ENCODE data around the gene SKOR2. TPM values are rescaled to one million over a fixed set of nuclear protein-coding genes. Genes with fewer than 3 reads are reported as not detected.

SKOR2 gene
- not detected in 2 replicates for total RNA-seq

DNA sequence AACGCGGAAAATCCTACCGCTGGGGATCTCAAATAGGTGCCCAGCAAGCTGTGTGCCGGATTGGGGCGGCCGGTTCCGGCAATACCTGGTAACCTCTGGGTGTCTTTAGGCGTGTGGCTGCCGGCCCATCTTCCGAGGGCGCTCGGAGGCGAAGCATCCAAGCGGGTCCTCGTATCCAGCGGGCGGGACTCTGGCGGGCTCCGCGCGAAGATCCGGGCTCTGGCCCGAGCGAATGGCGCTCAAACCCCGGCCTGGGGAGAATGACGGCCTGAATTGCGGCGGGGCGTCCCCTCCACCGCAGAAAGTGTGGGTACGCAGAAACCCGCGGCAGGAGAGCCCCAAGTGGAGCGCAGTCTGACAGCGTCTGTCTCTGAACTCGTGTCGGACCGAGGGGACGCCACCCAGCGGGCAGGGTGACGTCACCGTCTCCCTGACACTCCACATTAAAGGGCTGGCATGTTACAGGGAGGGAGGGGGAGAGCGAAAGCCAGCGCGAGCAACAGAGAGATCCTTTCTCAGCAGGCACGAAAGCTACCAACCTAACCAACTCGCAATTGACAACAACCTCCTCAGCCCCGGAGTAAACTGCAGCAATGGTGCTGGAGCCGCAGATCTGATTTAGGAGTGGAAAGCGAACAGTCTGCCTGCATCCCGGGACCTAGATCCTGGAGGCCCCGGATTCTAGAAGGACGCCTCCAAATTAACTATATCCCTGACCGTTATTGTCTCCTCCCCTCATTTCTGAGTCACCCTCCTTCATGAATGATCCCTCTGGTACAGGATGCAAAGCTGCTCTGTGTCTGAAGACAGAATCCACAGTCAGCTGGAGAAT lies at the start of gene SKOR2:
SKOR2 (minus strand) TSS at position 372 of the 832 bp plus-strand sequence. CDS start 2,477 bp downstream, outside the sequence.

DNA sequence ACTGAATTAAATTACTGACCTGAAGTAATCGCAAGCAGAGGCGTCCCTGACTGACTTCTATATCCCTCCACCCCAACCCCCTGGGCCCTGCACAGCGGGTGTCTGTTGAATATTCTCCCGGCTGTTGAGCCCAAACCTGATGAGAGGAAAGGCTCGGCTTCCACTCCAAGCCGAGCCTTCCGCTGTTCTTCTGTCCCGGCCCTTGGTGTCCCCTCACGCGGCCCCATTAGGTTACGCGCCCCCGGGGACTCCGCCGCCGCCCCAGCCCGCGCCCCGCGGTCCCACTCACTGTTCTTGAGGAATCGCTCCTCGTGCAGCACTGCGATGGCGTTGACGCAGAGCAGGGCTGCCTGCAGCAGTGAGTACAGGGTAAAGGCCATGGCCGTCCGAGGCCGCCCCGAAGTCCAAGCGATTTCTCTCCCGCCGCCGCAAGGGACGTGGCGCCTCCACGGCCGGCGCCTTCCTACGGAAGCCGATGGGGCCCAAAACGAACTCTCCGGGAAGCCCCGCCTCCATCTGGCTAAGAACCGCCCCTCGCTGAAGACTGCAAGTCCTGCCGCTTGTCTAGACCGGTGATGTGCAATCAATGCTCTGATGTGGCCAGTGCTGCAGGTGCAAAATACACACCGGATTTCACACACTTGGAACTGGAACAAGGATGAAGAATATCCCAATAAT lies 75.4 kb downstream of the SKOR2 start, which contains the start of gene IER3IP1:
IER3IP1 (minus strand) TSS at position 467 of the 678 bp plus-strand sequence; CDS start at position 380, 87 bp downstream.

Small RNA genes within 50 kb of the gene (small RNA-seq; reads per million reads assigned to genes)
- not detected for gene RNU6-1131P

Other genes with a start within 250 kb of the SKOR2 start
- not detected in 2 replicates for gene ELOA2, start 216.0 kb downstream of the SKOR2 start, total RNA-seq
- gene HDHD2, start 101.2 kb downstream of the SKOR2 start, total RNA-seq = 8.2 and 9.6 TPM in 2 replicates
- gene IER3IP1, start 75.3 kb downstream of the SKOR2 start, total RNA-seq = 19.6 and 22.9 TPM in 2 replicates

Measured in vein endothelial cell (primary cell).